ENCODE data around the gene KRT35.

Gene KRT35

DNA sequence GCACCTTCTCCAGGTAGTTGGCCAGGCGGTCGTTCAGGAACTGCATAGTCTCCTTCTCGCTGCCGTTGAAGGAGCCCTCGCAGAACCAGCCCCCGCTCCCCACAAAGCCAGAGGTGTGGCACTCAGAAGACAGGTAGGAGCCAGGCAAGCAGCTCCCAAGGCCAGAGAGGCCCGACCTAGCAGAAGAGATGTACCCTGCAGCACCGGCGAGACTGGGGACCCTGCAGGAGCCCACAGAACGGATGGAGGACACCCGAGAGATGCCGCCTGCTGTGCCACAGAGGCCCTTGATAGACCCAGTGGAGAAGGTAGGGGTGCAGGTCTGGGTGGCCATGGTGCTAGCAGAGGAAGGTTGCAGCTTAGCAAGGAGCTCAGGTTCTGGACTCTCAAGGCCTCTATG lies 8.6 kb upstream of the KRT35 start, which contains the start of gene KRT36:
Gene KRT36, minus strand, starts transcription at position 380 of the 400 bp plus-strand sequence. Its CDS starts 46 bp downstream, at position 334.
- Histone ChIP-seq H3K4me3 (ENCODE audit: low read length) (no peak within 1 kb of the TSS), H3K23ac (ENCODE audit: low read length) (no peak within 1 kb of the TSS), H4K5ac (ENCODE audit: low read length) (no peak within 1 kb of the TSS), H3K4me1 (ENCODE audit: control insufficient read depth, low read depth, low read length) (peaks cover 3% of the 10 kb centered on the region), H3K27ac (ENCODE audit: low read depth, low read length) (no peak within 1 kb of the TSS), H3K36me3 (ENCODE audit: control insufficient read depth, insufficient read depth, low read length) (no peaks in the 10 kb centered on the region), H3K9ac (ENCODE audit: low read length) (no peak within 1 kb of the TSS), H2AK5ac (ENCODE audit: low read length) (no peak within 1 kb of the TSS), H2BK15ac (replicated peaks; ENCODE audit: low read depth) (no peak within 1 kb of the TSS), H3K56ac (ENCODE audit: low read length) (no peak within 1 kb of the TSS), H3K79me1 (ENCODE audit: low read length) (no peaks in the 10 kb centered on the region), H4K8ac (ENCODE audit: low read depth, low read length) (no peak within 1 kb of the TSS), H2BK120ac (ENCODE audit: low read depth, low read length) (no peak within 1 kb of the TSS), H3K18ac (ENCODE audit: low read length) (no peak within 1 kb of the TSS), H2BK5ac (ENCODE audit: low read length) (no peak within 1 kb of the TSS), H3K79me2 (ENCODE audit: control insufficient read depth, insufficient read depth, low read length) (no peaks in the 10 kb centered on the region), H3K27me3 (ENCODE audit: insufficient read depth, low read length, poor library complexity) (no peaks in the 10 kb centered on the region), H3K4ac (ENCODE audit: low read depth, low read length) (no peak within 1 kb of the TSS), H3K4me2 (ENCODE audit: low read length) (no peak within 1 kb of the TSS)
- no CpG with 5 or more reads among the region's 12 CpGs for WGBS (ENCODE audit: extremely low coverage, insufficient coverage, low lambda C conversion rate)
- DNase-seq = no peak

GRCh38 chr17:41486809-41487530 lies 6.0 kb upstream of the KRT35 start:
- no peaks in the 10 kb centered on the region for H3K27me3 ChIP-seq (ENCODE audit: insufficient read depth, low read length, poor library complexity)
- peaks cover 10% of the 10 kb centered on the region for H3K4me1 ChIP-seq (ENCODE audit: control insufficient read depth, low read depth, low read length)
- no peak overlapping the region for H3K23ac ChIP-seq (ENCODE audit: low read length)
- WGBS (ENCODE audit: extremely low coverage, insufficient coverage, low lambda C conversion rate) = no CpG with 5 or more reads among the region's 29 CpGs
- no peak overlapping the region for H3K4me3 ChIP-seq (ENCODE audit: low read length)
- peak; percentile 72 for DNase-seq
- no peak overlapping the region for H2AK5ac ChIP-seq (ENCODE audit: low read length)
- no peak overlapping the region for H2BK15ac ChIP-seq (replicated peaks; ENCODE audit: low read depth)
- H3K36me3 ChIP-seq (ENCODE audit: control insufficient read depth, insufficient read depth, low read length) = no peaks in the 10 kb centered on the region
- H3K9ac ChIP-seq (ENCODE audit: low read length) = no peak overlapping the region
- H3K18ac ChIP-seq (ENCODE audit: low read length) = no peak overlapping the region
- H3K27ac ChIP-seq (ENCODE audit: low read depth, low read length) = no peak overlapping the region
- H3K4me2 ChIP-seq (ENCODE audit: low read length) = no peak overlapping the region
- H3K79me2 ChIP-seq (ENCODE audit: control insufficient read depth, insufficient read depth, low read length) = no peaks in the 10 kb centered on the region
- no peak overlapping the region for H4K8ac ChIP-seq (ENCODE audit: low read depth, low read length)
- no peaks in the 10 kb centered on the region for H3K79me1 ChIP-seq (ENCODE audit: low read length)
- peak overlapping the region; percentile 25 for H3K56ac ChIP-seq (ENCODE audit: low read length)
- no peak overlapping the region for H2BK5ac ChIP-seq (ENCODE audit: low read length)
- no peak overlapping the region for H3K4ac ChIP-seq (ENCODE audit: low read depth, low read length)
- H4K5ac ChIP-seq (ENCODE audit: low read length) = no peak overlapping the region
- H2BK120ac ChIP-seq (ENCODE audit: low read depth, low read length) = no peak overlapping the region

- H2BK15ac ChIP-seq (replicated peaks; ENCODE audit: low read depth) = no peak overlapping the region
- no peak overlapping the region for H3K18ac ChIP-seq (ENCODE audit: low read length)
- H3K4me3 ChIP-seq (ENCODE audit: low read length) = no peak overlapping the region
- no peak overlapping the region for H3K9ac ChIP-seq (ENCODE audit: low read length)
- H3K23ac ChIP-seq (ENCODE audit: low read length) = no peak overlapping the region
- no peak overlapping the region for H3K56ac ChIP-seq (ENCODE audit: low read length)
- no peak overlapping the region for H4K5ac ChIP-seq (ENCODE audit: low read length)
- no peaks in the 10 kb centered on the region for H3K79me1 ChIP-seq (ENCODE audit: low read length)
- no peak for DNase-seq
- H4K8ac ChIP-seq (ENCODE audit: low read depth, low read length) = no peak overlapping the region
- H2BK5ac ChIP-seq (ENCODE audit: low read length) = no peak overlapping the region
- H2BK120ac ChIP-seq (ENCODE audit: low read depth, low read length) = no peak overlapping the region
- no peaks in the 10 kb centered on the region for H3K36me3 ChIP-seq (ENCODE audit: control insufficient read depth, insufficient read depth, low read length)
- no CpG with 5 or more reads among the region's 13 CpGs for WGBS (ENCODE audit: extremely low coverage, insufficient coverage, low lambda C conversion rate)
- H2AK5ac ChIP-seq (ENCODE audit: low read length) = no peak overlapping the region
- no peak overlapping the region for H3K27ac ChIP-seq (ENCODE audit: low read depth, low read length)
- H3K4me1 ChIP-seq (ENCODE audit: control insufficient read depth, low read depth, low read length) = peaks cover 10% of the 10 kb centered on the region
- no peaks in the 10 kb centered on the region for H3K27me3 ChIP-seq (ENCODE audit: insufficient read depth, low read length, poor library complexity)
- no peak overlapping the region for H3K4me2 ChIP-seq (ENCODE audit: low read length)
- no peaks in the 10 kb centered on the region for H3K79me2 ChIP-seq (ENCODE audit: control insufficient read depth, insufficient read depth, low read length)
- H3K4ac ChIP-seq (ENCODE audit: low read depth, low read length) = no peak overlapping the region
These were observed 5.4 kb upstream of the KRT35 start for GRCh38 chr17:41486316-41486715.

DNA sequence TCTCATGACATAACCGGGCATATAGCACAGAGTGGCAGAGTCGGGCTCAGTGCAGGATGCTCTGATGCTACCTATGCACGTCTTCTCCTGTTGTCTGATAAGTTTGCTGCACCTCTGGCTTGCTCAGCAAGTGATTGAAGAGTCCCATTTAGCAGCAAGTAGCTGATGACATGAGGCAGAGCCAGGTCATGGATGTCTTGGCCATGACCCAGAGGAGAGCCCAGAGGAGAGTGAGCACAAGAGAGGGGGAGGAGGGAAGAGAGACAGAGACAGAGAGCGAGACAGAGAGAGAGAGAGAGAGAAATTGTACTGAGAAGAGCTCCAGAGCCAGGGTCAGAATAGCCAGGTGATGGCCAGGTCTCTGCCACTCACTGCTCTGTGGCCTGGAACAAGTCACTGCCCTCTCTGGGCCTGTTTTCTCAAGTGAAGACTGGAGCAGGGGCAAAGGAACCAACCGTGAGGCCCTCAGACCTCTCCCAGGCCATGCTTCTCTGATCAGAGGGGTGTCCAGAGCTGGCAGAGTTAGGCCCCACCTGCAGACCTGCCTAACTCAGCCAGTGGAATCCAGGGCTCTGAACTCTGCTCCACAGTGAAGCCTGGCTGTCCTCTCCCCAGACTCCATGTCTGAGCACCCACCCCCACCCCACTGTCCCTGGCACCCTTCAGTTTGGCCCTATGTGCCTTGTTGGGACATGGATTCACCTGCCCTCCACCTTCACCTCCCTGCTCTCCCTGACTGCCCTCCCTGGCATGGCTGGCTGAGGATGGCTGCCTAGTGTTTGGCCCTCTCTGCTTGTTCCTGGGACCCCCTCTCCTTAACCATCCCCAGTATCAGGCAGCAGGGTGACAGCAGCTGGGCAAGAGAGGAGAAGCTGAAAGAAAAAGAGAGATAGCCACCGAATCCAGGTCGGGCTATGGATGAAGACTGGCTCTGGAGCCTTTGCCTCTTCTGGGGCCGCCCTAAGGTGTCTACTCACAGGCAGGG lies 4.3 kb upstream of the KRT35 start:
- Histone ChIP-seq H3K79me1 (ENCODE audit: low read length) (no peaks in the 10 kb centered on the region), H3K23ac (ENCODE audit: low read length) (no peak overlapping the region), H2BK120ac (ENCODE audit: low read depth, low read length) (no peak overlapping the region), H3K27ac (ENCODE audit: low read depth, low read length) (no peak overlapping the region), H3K9ac (ENCODE audit: low read length) (no peak overlapping the region), H2BK15ac (replicated peaks; ENCODE audit: low read depth) (no peak overlapping the region), H4K8ac (ENCODE audit: low read depth, low read length) (no peak overlapping the region), H3K27me3 (ENCODE audit: insufficient read depth, low read length, poor library complexity) (no peaks in the 10 kb centered on the region), H2BK5ac (ENCODE audit: low read length) (no peak overlapping the region), H3K4me2 (ENCODE audit: low read length) (no peak overlapping the region), H3K4ac (ENCODE audit: low read depth, low read length) (no peak overlapping the region), H3K56ac (ENCODE audit: low read length) (no peak overlapping the region), H2AK5ac (ENCODE audit: low read length) (no peak overlapping the region), H3K4me3 (ENCODE audit: low read length) (no peak overlapping the region), H3K4me1 (ENCODE audit: control insufficient read depth, low read depth, low read length) (peaks cover 7% of the 10 kb centered on the region), H4K5ac (ENCODE audit: low read length) (no peak overlapping the region), H3K18ac (ENCODE audit: low read length) (no peak overlapping the region), H3K36me3 (ENCODE audit: control insufficient read depth, insufficient read depth, low read length) (no peaks in the 10 kb centered on the region), H3K79me2 (ENCODE audit: control insufficient read depth, insufficient read depth, low read length) (no peaks in the 10 kb centered on the region)
- no CpG with 5 or more reads among the region's 8 CpGs for WGBS (ENCODE audit: extremely low coverage, insufficient coverage, low lambda C conversion rate)
- no peak for DNase-seq

- H3K4me3 ChIP-seq (ENCODE audit: low read length) = no peak overlapping the region
- H3K23ac ChIP-seq (ENCODE audit: low read length) = no peak overlapping the region
- H2AK5ac ChIP-seq (ENCODE audit: low read length) = no peak overlapping the region
- no peak overlapping the region for H3K27ac ChIP-seq (ENCODE audit: low read depth, low read length)
- H3K27me3 ChIP-seq (ENCODE audit: insufficient read depth, low read length, poor library complexity) = no peaks in the 10 kb centered on the region
- H3K4ac ChIP-seq (ENCODE audit: low read depth, low read length) = no peak overlapping the region
- H4K8ac ChIP-seq (ENCODE audit: low read depth, low read length) = no peak overlapping the region
- H3K9ac ChIP-seq (ENCODE audit: low read length) = no peak overlapping the region
- peak; percentile 48 for DNase-seq
- H2BK15ac ChIP-seq (replicated peaks; ENCODE audit: low read depth) = no peak overlapping the region
- WGBS (ENCODE audit: extremely low coverage, insufficient coverage, low lambda C conversion rate) = no CpG with 5 or more reads among the region's 7 CpGs
- H3K56ac ChIP-seq (ENCODE audit: low read length) = peak overlapping the region; percentile 37
- H3K18ac ChIP-seq (ENCODE audit: low read length) = no peak overlapping the region
- H3K4me2 ChIP-seq (ENCODE audit: low read length) = no peak overlapping the region
- H3K4me1 ChIP-seq (ENCODE audit: control insufficient read depth, low read depth, low read length) = peaks cover 7% of the 10 kb centered on the region
- no peak overlapping the region for H2BK5ac ChIP-seq (ENCODE audit: low read length)
- H3K79me2 ChIP-seq (ENCODE audit: control insufficient read depth, insufficient read depth, low read length) = no peaks in the 10 kb centered on the region
- H3K79me1 ChIP-seq (ENCODE audit: low read length) = no peaks in the 10 kb centered on the region
- H3K36me3 ChIP-seq (ENCODE audit: control insufficient read depth, insufficient read depth, low read length) = no peaks in the 10 kb centered on the region
- H4K5ac ChIP-seq (ENCODE audit: low read length) = no peak overlapping the region
- no peak overlapping the region for H2BK120ac ChIP-seq (ENCODE audit: low read depth, low read length)
These were observed 3.3 kb upstream of the KRT35 start for GRCh38 chr17:41483991-41484826.
